ENCODE results near the gene ECPAS.
"Not testable (repeated sequence)": the region's sequence is repeated elsewhere in the genome, so short reads cannot be mapped to it uniquely, and the experiment has no call there.

The ECPAS gene, protein sequence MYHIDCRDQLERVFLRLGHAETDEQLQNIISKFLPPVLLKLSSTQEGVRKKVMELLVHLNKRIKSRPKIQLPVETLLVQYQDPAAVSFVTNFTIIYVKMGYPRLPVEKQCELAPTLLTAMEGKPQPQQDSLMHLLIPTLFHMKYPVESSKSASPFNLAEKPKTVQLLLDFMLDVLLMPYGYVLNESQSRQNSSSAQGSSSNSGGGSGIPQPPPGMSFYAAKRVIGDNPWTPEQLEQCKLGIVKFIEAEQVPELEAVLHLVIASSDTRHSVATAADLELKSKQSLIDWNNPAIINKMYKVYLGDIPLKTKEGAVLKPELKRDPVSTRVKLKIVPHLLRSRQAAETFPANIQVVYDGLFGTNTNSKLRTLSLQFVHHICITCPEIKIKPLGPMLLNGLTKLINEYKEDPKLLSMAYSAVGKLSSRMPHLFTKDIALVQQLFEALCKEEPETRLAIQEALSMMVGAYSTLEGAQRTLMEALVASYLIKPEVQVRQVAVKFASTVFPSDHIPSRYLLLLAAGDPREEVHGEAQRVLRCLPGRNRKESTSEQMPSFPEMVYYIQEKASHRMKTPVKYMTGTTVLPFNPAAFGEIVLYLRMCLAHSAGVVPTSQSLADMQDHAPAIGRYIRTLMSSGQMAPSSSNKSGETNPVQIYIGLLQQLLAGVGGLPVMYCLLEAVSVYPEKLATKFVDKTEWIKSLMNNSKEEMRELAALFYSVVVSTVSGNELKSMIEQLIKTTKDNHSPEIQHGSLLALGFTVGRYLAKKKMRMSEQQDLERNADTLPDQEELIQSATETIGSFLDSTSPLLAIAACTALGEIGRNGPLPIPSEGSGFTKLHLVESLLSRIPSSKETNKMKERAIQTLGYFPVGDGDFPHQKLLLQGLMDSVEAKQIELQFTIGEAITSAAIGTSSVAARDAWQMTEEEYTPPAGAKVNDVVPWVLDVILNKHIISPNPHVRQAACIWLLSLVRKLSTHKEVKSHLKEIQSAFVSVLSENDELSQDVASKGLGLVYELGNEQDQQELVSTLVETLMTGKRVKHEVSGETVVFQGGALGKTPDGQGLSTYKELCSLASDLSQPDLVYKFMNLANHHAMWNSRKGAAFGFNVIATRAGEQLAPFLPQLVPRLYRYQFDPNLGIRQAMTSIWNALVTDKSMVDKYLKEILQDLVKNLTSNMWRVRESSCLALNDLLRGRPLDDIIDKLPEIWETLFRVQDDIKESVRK (N-terminal part only)

DNA sequence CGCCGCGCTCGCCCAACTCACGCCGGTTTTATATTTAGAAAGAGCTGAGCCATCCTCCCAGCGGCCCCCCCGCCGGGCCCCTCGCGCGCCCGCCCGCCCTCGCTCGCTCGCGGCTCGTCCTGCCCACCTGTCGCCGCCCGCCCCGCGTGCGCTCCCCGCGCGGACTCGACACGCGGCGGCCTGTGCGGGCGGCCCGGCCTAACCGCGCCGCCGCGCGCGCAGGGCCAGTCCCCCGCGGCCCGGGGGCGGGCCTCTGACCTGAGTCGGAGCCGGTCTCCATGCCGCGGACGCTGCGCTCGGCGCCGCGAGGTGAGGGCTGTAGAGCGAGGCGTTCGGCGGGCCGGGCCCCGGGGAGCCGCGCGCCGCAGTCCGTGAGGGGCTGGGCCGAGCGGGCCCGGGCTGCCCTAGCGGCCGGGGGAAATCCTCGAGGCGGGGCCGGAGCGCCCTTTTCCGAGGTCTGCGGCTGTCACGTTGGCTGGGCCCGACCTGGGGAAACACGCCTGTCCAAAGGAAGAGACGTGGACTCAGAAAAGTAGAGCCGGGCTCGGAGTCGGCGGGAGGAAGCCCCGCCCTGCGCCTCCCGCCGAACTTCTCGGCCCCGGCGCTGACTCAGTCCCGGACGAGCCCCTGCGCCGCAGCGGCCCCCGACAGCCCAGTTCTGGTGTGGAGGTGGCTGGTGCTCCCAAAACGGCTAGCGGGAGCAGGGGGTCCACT, at the start of gene ECPAS:
TSS of gene ECPAS (minus strand) at position 526 of the 714 bp plus-strand sequence. CDS start 11,465 bp downstream, outside the sequence.
- DNase-seq (ENCODE audit: low read depth): peak; percentile 59

- no peak for DNase-seq (ENCODE audit: low read depth)
These were observed 49.1 kb upstream of the ECPAS start for GRCh38 chr9:111533099-111533790.

- DNase-seq (ENCODE audit: low read depth): no peak
These were observed 47.5 kb upstream of the ECPAS start for GRCh38 chr9:111531716-111532115.

- DNase-seq (ENCODE audit: low read depth): no peak
These were observed 45.6 kb upstream of the ECPAS start for GRCh38 chr9:111529787-111530186.

- no peak for DNase-seq (ENCODE audit: low read depth)
These were observed 43.2 kb upstream of the ECPAS start for GRCh38 chr9:111527347-111527746.

DNA sequence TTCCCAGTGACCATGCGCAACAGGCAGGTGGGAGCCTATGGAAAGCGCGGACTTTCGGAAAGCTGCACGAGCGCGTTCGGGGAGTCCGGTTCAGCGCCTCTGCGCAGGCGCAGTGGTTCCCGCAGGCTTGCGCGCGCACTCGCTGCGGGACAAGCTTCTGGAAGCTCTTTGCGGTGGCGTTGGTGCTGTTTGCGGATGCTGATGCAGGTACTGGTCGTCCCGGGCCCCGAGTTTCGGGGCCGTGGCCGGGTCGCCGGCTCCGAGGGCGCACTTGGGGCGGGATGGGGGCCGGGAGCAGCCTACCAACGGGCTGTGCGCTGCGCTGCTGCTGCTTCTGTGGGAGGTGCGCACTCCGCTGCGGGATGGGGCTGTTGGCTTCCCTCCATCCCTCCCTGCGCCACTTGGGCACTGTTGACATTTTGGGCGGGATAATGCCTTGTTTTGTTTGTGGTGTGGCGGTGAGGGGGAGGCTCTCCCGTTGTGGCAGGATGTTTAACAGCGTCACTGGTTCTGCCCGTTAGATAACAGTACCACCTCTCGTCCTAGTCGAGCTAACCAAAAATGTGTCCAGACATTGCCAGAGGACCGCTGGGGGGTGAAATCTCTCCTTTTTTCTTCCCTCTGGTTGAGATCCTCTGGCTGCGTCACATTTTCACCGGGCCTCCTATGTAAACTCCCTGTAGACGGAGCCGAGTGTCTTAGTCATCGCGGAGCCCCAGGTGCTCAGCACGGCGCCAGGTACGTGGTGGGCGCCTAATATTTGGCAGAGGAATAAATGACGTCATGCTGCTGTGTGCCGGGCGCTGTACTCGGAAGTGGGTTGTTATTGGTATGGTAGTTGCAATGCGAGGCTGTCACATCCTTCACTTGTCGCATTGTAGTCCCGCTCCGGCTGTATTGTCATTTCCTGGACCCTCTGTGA, 41.1 kb upstream of the ECPAS start, which contains the start of gene ZNF483:
TSS of gene ZNF483 (plus strand) at position 124 of the 922 bp plus-strand sequence. CDS start 2,217 bp downstream, outside the sequence.
- DNase-seq (ENCODE audit: low read depth): peak; percentile 48

DNA sequence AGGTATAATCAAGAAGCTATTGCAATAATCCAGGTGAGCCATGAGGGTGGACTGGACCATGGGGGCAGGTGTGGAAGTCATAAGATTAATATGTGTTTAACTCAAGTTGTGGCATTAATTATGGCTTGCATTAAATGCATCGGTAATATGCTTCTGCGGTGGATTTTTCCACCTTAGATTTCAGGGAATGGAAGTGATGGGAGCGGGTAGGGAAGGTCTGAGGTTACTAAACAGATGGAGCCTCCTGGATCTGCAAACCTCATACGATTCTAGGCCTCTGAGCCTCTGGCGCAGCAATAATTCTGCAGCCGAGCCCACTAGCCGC, 40.5 kb upstream of the ECPAS start:
- no peak for DNase-seq (ENCODE audit: low read depth)

- no peak for DNase-seq (ENCODE audit: low read depth)
These were observed 31.9 kb upstream of the ECPAS start for GRCh38 chr9:111516061-111516465.

DNA sequence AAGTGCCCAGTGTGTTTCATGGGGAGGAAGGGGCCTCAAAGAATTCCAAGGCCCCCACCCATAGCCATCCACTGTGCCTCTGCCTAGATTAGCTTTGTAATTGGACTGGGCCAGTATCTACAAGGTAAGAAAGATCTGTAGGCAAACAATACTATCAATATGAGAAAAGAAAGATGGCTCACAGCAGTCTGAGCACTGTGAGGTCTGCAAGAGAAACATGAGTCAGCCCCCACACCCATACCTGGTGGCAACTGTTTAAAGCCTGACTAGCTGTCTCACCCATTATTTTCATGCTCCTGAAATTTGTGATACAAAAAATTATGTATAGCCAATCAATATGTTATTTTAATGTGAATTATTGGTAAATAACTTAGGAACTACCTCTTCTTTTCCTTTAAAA, 30.8 kb upstream of the ECPAS start:
- DNase-seq (ENCODE audit: low read depth): no peak

DNA sequence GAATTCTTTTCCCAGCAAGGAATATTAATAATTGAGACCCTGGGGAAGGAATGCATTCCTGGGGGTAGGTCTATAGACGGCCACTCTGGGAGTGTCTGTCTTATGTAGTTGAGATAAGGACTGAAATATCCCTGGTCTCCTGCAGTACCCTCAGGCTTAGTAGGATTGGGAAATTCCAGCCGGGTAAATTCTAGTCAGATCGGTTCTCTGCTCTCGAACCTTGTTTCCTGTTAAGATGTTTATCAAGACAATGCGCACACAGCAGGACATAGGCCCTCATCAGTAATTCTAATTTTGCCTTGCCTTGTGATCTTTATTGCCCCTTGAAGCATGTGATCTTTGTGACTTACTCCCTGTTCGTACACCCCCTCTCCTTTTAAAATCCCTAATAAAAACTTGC, 27.4 kb upstream of the ECPAS start:
- not testable (repeated sequence) for DNase-seq (ENCODE audit: low read depth)

DNA sequence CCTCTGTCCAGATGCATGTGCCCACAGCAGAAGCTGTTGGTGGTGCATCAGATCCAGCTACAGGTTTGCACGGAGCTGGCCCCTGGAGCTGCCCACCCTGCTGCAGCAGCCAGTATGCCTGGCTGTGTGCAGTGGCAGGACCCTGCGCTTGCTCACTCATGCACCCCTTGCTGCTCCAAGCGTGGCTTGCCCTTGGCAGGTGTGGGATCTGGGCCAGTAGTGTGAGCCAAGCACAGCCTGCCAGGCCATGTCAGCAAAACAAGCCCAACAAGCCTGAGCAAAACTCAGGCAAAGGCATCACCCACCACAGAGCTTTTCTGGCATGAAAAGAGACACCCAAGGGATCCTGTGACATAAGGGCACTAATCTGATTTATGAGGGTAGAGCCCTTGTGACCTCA, 18.3 kb upstream of the ECPAS start:
- DNase-seq (ENCODE audit: low read depth): no peak

- no peak for DNase-seq (ENCODE audit: low read depth)
These were observed 17.5 kb upstream of the ECPAS start for GRCh38 chr9:111501648-111502047.

- DNase-seq (ENCODE audit: low read depth): no peak
These were observed 16.9 kb upstream of the ECPAS start for GRCh38 chr9:111501005-111501562.

GRCh38 chr9:111497196-111497595, 13.0 kb upstream of the ECPAS start:
- DNase-seq (ENCODE audit: low read depth): not testable (repeated sequence)

DNA sequence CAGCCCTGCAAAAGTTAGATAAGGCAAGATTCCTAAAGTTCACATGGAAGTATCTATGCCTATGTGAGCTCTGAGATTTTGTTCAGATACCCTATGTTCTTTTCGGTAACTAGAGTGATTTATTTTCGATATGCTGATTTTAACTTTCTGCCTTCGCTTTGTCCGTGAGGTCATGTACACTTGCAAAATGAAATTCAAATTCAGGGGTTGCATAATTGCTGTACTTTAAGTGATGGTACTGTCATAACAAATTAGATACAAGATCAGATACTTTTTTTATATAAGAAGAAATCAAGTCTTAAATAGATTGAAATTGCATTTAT, 350 bp upstream of the ECPAS start:
- no peak for DNase-seq (ENCODE audit: low read depth)

DNA sequence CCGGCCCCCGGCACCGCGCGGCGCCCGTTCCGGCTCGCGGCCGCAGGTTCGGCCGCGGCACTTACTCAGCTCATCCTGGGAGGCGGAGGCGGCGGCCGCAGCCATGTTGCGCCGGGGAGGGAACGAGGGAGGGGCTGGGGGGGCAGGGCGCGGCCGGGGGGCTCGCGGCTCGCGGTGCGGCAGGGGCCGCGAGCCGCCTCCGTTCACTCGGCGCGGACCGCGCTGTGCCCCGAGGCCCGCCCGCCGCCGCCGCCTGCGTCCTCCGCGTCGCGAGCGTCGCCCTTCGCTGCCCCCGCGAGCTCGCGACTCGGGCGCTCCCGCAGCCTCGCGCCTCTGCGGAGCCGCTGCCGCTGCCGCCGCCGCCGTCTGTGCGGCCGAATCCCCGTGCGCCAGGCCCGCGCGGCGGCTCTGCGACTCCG, 735 bp downstream of the ECPAS start:
- DNase-seq (ENCODE audit: low read depth): peak; percentile 43

- peak; percentile 50 for DNase-seq (ENCODE audit: low read depth)
These were observed 1.3 kb downstream of the ECPAS start for GRCh38 chr9:111482694-111483438.

- no peak for DNase-seq (ENCODE audit: low read depth)
These were observed 2.1 kb downstream of the ECPAS start for GRCh38 chr9:111481885-111482636.

Measured in activated T-helper 9 cell treated with anti-CD3 and anti-CD28 coated beads, Interleukin-2, amount 50 U/mL, for 16 hours (primary cell).